ENCODE results near the gene TARBP2.
"Not testable (repeated sequence)": the region's sequence is repeated elsewhere in the genome, so short reads cannot be mapped to it uniquely, and the experiment has no call there.

- TF ChIP-seq CTCF (conservative IDR thresholded peaks at IDR 0.05); EZH2 (IDR thresholded peaks at IDR 0.05; ENCODE audit: low read depth): not testable (repeated sequence)
These were observed 47.3 kb downstream of the TARBP2 start for GRCh38 chr12:53548354-53548753.

Data from PC-9 (cell line).